HG02588 (cell line): ENCODE measurements around the gene SLC44A2.
"Not testable (repeated sequence)": the region's sequence is repeated elsewhere in the genome, so short reads cannot be mapped to it uniquely, and the experiment has no call there.

ENCODE experiments used
- ATAC-seq: cut with Tn5 transposase; IDR thresholded peaks from one replicate; pipeline ENCODE4 v1.9.1; 2021; ENCODE audit warnings: mild to moderate bottlenecking, moderate library complexity; ENCODE audit not compliant: unreplicated experiment

SLC44A2 gene

GRCh38 chr19:10648360-10648759 is 23.0 kb downstream of the SLC44A2 start:
- no peak for ATAC-seq

GRCh38 chr19:10651851-10652250 is 26.5 kb downstream of the SLC44A2 start:
- ATAC-seq, result no peak

- ATAC-seq, result no peak
Measured at GRCh38 chr19:10653482-10653731, 28.1 kb downstream of the SLC44A2 start.

- ATAC-seq, result peak; percentile 66
Measured at GRCh38 chr19:10653732-10654609, 28.6 kb downstream of the SLC44A2 start, which contains the start of gene ILF3. Gene ILF3, plus strand, starts transcription at chr19:10654346. Its CDS starts 16,260 bp downstream, at chr19:10670606.

GRCh38 chr19:10654610-10655456 is 29.5 kb downstream of the SLC44A2 start:
- no peak for ATAC-seq

GRCh38 chr19:10655457-10656312 is 30.3 kb downstream of the SLC44A2 start:
- no peak for ATAC-seq

- no peak for ATAC-seq
Measured at GRCh38 chr19:10660346-10660745, 35.0 kb downstream of the SLC44A2 start.

- ATAC-seq, result no peak
Measured at GRCh38 chr19:10661946-10662345, 36.6 kb downstream of the SLC44A2 start.

GRCh38 chr19:10662384-10663251 is 37.3 kb downstream of the SLC44A2 start:
- ATAC-seq, result no peak

GRCh38 chr19:10663252-10663563 is 37.9 kb downstream of the SLC44A2 start:
- ATAC-seq, result not testable (repeated sequence)

- ATAC-seq, result no peak
Measured at GRCh38 chr19:10667867-10668266, 42.5 kb downstream of the SLC44A2 start.

GRCh38 chr19:10669246-10669645 is 43.9 kb downstream of the SLC44A2 start:
- no peak for ATAC-seq

GRCh38 chr19:10670182-10670581 is 44.8 kb downstream of the SLC44A2 start:
- no peak for ATAC-seq

GRCh38 chr19:10670876-10671804 is 45.8 kb downstream of the SLC44A2 start:
- ATAC-seq, result no peak

GRCh38 chr19:10671922-10672321 is 46.6 kb downstream of the SLC44A2 start:
- not testable (repeated sequence) for ATAC-seq

GRCh38 chr19:10675214-10675613 is 49.9 kb downstream of the SLC44A2 start:
- not testable (repeated sequence) for ATAC-seq

GRCh38 chr19:10677751-10678150 is 52.4 kb downstream of the SLC44A2 start:
- ATAC-seq, result no peak

- no peak for ATAC-seq
Measured at GRCh38 chr19:10678813-10679212, 53.5 kb downstream of the SLC44A2 start.

- ATAC-seq, result no peak
Measured at GRCh38 chr19:10679743-10680142, 54.4 kb downstream of the SLC44A2 start.
